ENCODE results near the gene CNIH3. TPM values are rescaled to one million over a fixed set of nuclear protein-coding genes. Genes with fewer than 3 reads are reported as not detected.

CNIH3 gene
- total and polyA plus RNA-seq, 8 donors: 0.45 to 18.7 (median 3.1) TPM; not detected in 1

DNA sequence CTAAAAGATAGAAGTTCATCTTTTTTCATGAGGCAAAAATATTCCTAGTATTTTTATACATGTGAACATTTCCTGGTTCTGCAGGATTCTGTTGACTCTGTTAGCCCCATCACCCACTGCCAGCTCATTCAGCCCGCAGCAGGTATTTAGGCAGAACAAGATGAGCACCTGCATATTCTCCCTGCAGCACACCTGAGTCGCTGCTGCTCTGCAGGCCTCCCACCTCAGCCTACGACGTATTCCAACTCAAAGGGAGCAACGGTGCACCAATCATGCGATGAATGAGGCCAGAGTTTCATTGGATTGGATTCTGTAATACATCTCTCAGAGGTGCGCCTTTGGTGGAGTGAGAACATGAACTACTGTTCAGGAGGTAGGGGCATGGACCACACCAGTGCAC, 87.6 kb downstream of the CNIH3 start:
- no peaks in the 10 kb centered on the region for H3K36me3 ChIP-seq
- H3K27ac ChIP-seq: no peak overlapping the region
- H3K4me1 ChIP-seq: no peaks in the 10 kb centered on the region
- no peaks in the 10 kb centered on the region for H3K27me3 ChIP-seq
- DNase-seq: no peak
- no peak overlapping the region for H3K4me3 ChIP-seq
- intact Hi-C loops (cut with DNase I; ENCODE audit: low total_unique reads): no loop called here
- no peaks in the 10 kb centered on the region for H3K9me3 ChIP-seq
- 72 to 90% (median 80%) methylated on average over 7 of the region's 7 CpGs for WGBS, 5 donors
- TF ChIP-seq EP300 (IDR thresholded peaks at IDR 0.05): no peak
- TF ChIP-seq, protein P1, sequence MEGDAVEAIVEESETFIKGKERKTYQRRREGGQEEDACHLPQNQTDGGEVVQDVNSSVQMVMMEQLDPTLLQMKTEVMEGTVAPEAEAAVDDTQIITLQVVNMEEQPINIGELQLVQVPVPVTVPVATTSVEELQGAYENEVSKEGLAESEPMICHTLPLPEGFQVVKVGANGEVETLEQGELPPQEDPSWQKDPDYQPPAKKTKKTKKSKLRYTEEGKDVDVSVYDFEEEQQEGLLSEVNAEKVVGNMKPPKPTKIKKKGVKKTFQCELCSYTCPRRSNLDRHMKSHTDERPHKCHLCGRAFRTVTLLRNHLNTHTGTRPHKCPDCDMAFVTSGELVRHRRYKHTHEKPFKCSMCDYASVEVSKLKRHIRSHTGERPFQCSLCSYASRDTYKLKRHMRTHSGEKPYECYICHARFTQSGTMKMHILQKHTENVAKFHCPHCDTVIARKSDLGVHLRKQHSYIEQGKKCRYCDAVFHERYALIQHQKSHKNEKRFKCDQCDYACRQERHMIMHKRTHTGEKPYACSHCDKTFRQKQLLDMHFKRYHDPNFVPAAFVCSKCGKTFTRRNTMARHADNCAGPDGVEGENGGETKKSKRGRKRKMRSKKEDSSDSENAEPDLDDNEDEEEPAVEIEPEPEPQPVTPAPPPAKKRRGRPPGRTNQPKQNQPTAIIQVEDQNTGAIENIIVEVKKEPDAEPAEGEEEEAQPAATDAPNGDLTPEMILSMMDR (IDR thresholded peaks at IDR 0.05): no peak

DNA sequence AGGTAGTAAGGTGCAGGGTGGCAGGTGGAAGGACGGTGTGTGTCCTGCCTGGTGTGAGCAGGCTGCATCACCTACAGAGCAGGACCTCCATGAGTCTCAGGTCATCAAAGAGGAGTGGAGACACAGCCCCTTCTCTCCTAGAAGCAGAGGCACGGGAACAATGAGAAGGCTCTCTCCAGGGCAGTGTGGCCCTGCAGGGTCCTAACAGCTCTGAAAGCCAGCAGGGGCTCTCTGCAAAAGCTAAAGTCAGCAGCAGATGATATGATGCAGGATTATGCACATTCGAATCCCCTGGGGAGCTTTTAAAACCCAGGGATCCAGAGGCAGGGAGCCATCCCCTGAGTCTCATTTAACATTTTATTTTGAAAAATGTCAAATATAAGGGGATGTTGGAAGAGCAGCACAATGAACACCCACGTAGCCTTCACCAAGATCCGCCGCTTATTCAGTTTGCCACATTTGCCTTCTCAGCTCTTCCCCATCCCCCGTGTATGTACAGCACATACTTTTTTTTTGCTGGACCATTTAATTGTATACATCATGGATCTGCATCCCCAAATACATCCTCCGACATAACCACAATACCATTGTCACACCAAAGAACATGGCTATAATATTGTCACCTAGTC, 88.1 kb downstream of the CNIH3 start:
- no peaks in the 10 kb centered on the region for H3K9me3 ChIP-seq
- no peaks in the 10 kb centered on the region for H3K27me3 ChIP-seq
- intact Hi-C loops (cut with DNase I; ENCODE audit: low total_unique reads): no loop called here
- no peaks in the 10 kb centered on the region for H3K36me3 ChIP-seq
- TF ChIP-seq POLR2A (IDR thresholded peaks at IDR 0.05): no peak
- TF ChIP-seq, protein P1 (IDR thresholded peaks at IDR 0.05): no peak
- no peak for TF ChIP-seq POLR2AphosphoS5 (IDR thresholded peaks at IDR 0.05)
- no peak for TF ChIP-seq EP300 (IDR thresholded peaks at IDR 0.05)
- H3K4me1 ChIP-seq: no peaks in the 10 kb centered on the region
- no peak overlapping the region for H3K4me3 ChIP-seq
- H3K27ac ChIP-seq: no peak overlapping the region
- no peak for DNase-seq
- 80 to 86% (median 82%) methylated on average over 8 of the region's 8 CpGs for whole genome bisulfite sequencing, 5 donors

DNA sequence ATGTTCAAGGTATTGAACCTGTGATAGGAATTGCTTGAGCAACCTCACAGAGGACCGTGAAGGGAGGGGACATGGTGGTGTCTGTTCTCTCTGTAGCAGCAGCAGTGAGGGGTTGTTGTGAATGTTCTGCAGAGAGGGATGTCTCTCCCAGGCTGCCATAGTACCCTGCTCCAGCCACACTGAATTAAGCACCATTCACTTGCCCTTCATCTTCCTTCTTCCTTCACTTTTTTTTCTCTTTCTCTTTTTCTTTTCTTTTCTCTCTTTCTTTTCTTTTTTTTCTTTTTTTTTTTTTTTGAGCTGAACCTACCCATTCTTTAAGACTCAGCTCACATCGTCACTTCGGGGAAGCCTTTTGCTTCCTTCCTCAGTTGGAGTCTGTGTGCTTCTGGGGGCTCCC, 89.5 kb downstream of the CNIH3 start:
- Histone ChIP-seq H3K36me3 (no peaks in the 10 kb centered on the region), H3K4me3 (no peak overlapping the region), H3K27me3 (no peaks in the 10 kb centered on the region), H3K4me1 (no peaks in the 10 kb centered on the region), H3K27ac (no peak overlapping the region), H3K9me3 (no peaks in the 10 kb centered on the region)
- TF ChIP-seq, protein P1 (IDR thresholded peaks at IDR 0.05): no peak
- intact Hi-C loops (cut with DNase I; ENCODE audit: low total_unique reads): no loop called here
- 56 to 75% (median 69%) methylated on average over 3 of the region's 3 CpGs for WGBS, 5 donors
- DNase-seq: no peak

DNA sequence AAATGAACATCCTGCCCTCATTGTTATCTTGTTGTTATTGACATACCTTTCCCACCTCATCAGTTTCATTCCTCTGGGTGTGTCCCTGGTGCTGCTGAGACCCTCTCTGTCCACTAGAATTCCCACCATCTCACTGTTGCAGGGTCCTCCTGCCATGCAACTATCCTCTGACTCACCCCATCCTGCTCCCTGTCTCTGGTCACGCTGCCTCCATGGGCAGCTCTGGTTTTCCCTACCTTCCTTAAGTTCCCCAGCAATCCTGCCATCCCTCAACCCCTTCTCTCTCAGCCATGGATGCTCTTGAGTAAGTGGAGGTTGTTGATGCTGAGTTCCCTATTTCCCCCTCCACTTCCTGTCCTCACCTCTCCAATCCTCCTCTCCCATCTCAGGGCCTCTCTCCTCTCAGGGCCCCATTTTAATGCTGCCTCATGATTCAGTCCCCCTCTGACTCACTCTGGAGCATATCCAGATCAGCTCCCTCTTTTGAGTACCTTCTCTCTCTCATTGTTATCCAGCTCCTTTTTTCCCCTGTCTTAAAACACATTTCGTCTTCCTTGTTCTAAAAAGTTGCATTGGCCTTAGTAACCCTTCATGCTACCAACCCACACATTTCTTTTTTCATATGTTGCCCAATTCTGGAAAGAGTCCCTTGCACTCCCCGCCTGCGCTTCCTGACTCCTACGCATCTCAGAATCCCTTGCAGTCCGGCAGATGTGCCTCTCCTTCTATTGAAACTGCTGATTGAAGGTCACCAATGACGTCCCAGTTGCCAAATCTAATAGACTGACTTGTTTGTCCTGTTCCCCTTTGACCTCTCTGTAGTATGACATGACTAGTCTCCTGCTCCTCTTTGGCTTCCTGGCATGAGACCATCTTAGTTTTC, 92.0 kb downstream of the CNIH3 start:
- H3K36me3 ChIP-seq: no peaks in the 10 kb centered on the region
- H3K4me3 ChIP-seq: no peak overlapping the region
- H3K4me1 ChIP-seq: peaks cover 0 to 5% (median 0%) of the 10 kb centered on the region in 4 donors
- no peak for TF ChIP-seq EP300 (IDR thresholded peaks at IDR 0.05)
- TF ChIP-seq, protein P1 (IDR thresholded peaks at IDR 0.05): no peak
- TF ChIP-seq POLR2AphosphoS5 (IDR thresholded peaks at IDR 0.05): no peak
- no peak for TF ChIP-seq POLR2A (IDR thresholded peaks at IDR 0.05)
- no peaks in the 10 kb centered on the region for H3K27me3 ChIP-seq
- intact Hi-C loops (cut with DNase I; ENCODE audit: low total_unique reads): no loop called here
- H3K9me3 ChIP-seq: no peaks in the 10 kb centered on the region
- H3K27ac ChIP-seq: no peak overlapping the region
- peak in 1 of 2 donors; percentile 13 for DNase-seq
- 66 to 78% (median 77%) methylated on average over 7 of the region's 7 CpGs for WGBS, 5 donors
